ENCODE measurements around the gene MAP2.

Gene MAP2

DNA sequence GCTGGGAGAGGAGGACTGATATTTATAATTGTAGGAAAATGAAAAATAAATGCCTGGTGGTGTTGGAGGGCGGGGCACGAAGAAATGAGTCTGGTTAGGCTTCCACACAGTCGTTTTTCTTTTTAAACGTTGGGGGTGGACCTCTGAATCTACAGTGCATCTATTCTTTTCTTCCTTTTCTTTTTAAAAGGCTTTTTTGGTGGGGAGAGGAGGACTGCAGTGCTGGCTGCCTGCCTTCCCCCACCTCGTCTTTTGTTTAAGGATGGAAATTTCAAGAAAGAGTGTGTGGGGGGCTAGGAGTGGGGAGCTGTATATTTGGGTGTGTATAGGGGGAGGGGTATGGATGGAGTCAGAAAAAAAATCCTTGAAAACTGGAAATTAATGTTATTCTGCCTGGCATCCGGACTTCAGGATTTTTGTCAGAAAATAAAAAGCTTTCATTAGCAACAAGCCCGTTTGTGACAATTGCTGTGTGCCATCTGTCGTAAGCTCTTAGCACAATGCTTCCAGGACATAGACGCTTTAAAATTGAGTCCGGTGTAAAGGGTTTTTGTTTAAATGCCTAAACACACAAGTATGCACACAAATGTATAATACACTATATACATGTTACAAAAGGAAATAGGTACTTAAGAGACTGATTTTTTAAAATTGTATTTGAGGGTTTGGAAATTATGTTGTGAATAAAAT lies 1.1 kb downstream of the MAP2 start:
- DNase-seq (ENCODE audit: low read depth in 1 of 2, low spot score in 1 of 2) = no peak

DNA sequence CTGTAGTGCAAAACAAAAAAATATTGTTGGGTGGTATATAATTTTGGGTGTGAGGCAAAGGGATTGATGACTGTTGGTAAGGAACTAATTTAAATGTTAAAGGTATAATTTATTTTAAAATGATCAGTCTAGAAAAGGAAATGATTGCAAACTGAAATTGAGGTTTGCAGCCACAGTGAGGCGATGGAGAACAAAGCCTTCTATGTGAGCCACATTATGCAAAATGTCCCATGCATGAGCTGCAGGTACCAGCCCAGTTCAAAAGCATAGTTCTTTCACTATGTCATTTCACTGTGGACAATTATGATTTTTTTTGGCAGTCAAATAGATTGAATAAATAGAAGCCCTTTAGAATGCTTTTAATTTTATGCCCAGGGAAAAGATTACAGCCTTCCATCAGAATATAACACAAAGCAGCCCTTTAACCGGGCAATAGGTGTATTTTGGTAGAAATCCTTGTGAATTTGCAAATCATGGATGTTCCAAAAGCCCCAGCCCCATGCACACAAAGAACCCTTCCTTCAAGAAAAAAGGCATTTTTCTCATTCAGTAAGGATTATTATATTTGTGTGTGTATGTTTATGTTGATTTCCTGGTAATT lies 1.7 kb downstream of the MAP2 start:
- DNase-seq (ENCODE audit: low read depth in 1 of 2, low spot score in 1 of 2) = no peak

DNA sequence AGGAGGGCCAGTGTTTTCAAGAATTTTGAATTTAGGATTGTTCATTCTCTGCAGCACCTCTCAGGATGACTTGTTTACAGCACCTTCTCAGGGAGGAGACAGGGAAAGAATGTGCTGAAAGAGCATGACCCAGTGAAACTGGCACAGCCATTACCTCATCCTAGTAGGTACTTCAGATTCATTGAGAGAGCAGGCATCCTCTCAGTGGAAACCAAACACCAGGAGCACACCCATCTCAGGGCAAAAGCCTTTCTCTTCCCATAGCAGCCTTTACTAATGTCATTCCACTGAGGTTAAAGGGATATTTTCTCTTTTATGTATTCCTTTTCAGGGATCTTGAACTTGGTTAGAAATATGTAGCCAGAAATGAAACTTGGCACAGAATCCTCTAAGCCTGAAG lies 2.6 kb downstream of the MAP2 start:
- no peak for DNase-seq (ENCODE audit: low read depth in 1 of 2, low spot score in 1 of 2)

DNA sequence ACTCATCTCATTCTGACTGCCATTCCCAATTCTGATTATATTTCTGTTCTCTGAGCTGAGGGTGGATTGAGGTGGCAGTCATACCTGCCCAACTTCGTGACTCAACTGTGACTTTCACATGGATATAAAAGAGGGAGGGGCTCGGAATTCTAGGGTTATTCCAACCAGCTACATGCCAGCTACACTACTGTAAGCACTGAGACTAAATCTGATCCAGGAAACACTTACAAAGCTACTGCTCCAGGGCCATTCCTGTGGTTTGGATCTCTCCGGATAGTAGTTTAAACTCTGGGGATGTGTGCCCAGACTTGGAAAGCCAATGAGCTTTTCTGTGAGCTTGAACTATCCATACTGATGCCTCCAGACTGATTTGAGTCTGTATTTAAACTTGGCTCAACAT lies 7.9 kb downstream of the MAP2 start:
- DNase-seq (ENCODE audit: low read depth in 1 of 2, low spot score in 1 of 2) = no peak

DNA sequence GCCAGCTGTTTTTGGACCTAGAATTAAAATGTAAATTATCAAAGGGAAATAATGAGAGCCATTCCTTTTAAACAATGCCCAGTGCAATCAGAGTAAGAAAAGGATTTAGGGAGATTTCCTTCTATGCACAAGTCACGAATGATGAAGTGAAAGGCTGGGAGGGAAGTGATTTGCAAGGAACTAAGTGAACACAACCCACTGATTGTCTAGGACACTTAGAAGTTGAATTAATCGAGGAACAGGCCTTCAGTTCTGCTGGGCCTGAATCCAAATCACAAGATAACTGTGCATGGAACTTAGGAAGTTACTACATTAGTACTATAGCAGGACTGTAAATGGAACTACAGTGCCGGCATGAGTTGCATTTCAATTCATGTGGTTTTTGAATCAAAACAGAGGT lies 17.7 kb downstream of the MAP2 start:
- DNase-seq (ENCODE audit: low read depth in 1 of 2, low spot score in 1 of 2) = no peak

DNA sequence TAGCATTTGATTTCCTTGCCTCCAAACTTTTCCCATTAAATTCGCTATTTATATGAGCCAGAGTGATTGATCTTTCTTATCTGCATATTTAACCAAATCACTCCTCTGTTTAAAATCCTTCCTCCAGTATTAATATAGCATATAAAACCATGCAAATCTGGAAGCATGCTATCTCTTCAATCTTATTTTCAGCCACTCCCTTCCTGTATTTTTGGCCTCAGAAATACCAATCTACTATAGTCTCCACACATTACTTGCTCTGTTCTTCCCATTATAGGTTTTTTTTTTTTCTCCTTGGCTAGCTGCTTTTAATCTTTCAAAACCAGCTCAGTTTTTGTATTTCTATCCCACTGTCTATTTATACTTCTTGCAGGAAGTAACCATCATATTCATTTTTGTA lies 19.1 kb downstream of the MAP2 start:
- DNase-seq (ENCODE audit: low read depth in 1 of 2, low spot score in 1 of 2) = no peak

DNA sequence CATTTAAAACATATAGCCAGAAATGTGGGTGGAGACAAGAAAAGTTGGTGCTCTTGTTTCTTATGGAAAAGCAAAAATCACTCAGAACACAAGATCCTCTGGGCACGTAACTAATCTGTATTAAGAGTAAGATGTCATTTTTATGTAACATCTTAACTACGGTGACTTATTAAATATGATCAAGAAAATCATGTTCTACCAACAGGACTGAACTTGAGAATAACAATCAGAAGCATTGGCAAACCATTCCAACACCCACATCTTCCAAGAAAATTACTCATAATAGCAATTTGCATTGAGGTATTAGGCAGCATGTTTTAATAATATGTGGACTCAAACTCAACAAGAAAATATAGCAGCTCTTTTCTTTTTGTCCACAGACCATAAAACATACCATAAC lies 21.6 kb downstream of the MAP2 start:
- no peak for DNase-seq (ENCODE audit: low read depth in 1 of 2, low spot score in 1 of 2)

DNA sequence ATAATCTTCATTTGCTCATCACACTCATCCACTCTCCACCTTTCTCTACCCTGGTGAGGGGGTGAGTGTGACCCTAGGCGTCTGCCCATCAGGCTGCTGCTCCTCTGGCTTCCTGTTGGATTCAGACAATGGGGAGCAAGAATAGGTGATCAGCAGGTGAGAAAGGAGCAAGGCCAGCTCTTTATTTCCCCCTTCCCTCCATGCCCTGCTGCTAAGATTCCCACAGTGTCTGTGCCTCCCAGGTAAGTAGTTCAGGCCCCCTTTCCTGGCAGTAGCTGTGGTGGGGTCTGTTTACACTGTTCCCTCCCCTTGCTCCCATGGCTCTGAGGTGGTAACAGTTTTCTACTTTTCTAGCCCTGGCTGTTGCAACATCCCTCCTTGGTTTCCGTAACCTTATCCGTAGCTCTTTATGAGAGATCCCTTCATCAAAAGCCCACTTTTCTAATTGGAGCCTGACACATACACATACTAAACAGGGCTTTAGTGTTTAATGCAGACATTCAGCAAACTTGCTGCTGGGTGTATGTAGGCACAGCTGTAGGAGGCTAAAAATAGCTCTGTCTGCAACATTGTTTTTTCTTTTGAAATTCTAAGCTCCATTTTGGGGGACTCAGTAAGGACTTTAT lies 27.5 kb downstream of the MAP2 start:
- no peak for DNase-seq (ENCODE audit: low read depth in 1 of 2, low spot score in 1 of 2)

DNA sequence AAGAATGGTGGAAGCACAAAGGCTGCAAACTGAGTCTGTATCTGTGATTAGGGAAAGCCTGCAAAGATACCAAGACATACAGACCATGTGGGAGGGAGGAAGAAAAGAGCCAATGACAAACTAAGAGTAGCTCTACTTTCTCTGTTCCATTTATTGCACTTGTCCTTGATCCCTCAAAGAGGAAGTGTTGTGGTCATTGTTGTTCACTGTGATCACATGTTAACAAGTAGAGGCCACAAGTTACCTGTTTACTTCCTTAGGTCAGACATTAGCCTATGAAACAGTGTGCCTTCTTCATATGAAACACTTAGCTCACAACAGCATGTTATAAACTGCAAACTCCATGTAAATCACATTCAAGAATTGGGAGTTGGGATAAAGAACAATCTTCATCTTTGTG lies 32.6 kb downstream of the MAP2 start:
- DNase-seq (ENCODE audit: low read depth in 1 of 2, low spot score in 1 of 2) = no peak

DNA sequence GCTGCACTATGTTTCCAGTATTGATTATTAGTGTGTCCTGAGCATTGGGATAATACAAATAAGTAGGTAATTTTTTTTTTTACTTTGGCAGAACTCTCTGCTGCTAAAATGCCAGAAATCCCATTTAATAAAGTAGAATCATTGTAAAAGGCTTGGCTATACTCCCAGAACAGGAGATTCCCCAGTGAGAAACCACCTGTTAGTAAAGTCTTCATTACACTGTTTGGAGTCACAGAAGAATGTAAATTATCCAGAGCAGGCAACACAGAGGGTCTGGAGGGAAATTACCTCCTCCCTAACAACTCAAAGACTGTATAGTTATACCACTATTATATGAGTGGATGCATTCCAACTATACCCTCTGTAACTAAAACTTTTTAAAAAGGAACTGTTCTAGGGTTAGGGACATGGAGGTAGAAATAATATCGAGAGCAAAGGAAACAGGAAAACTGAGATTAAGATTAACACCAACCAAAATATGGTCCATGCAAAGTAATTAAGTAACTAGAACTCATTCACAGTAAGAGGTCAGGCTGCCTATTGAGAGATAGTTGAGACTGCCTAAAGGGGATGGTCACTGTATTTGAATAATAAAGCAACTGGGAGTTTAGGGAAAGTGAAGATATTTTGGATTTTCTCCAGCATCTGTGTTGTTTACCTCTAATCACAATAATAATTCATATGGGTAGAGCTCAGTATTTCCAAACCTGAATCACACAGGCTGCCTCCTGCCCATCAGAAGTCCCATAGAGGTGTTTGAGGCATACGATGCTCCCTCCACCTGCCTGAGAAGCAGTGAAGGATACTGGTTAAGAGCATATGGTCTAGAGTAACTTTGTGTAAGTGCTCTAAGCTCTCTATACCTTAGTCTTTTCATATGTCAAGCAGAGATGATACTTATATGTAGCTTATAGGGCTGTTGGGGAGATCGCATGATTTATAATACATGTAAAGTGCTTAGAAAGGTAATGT lies 34.4 kb downstream of the MAP2 start:
- DNase-seq (ENCODE audit: low read depth in 1 of 2, low spot score in 1 of 2) = no peak

DNA sequence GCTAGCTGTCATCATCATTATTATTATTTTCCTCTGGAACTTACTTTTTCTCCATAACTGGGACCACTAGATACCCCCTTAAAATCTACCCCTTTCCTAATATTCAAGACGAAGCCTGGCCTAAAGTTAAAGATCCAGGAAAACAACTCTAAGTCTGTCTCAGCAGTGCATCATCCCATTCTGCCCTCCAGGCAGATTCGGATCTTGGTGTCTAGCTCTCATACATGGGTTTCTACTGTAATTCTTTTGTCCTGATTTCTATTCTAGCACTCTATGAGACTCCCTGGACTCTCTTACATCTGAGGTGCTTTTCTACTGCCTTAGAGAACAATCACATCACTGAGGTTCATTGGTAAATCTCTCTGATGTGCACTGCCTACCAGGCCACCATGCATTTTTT lies 35.5 kb downstream of the MAP2 start:
- no peak for DNase-seq (ENCODE audit: low read depth in 1 of 2, low spot score in 1 of 2)

DNA sequence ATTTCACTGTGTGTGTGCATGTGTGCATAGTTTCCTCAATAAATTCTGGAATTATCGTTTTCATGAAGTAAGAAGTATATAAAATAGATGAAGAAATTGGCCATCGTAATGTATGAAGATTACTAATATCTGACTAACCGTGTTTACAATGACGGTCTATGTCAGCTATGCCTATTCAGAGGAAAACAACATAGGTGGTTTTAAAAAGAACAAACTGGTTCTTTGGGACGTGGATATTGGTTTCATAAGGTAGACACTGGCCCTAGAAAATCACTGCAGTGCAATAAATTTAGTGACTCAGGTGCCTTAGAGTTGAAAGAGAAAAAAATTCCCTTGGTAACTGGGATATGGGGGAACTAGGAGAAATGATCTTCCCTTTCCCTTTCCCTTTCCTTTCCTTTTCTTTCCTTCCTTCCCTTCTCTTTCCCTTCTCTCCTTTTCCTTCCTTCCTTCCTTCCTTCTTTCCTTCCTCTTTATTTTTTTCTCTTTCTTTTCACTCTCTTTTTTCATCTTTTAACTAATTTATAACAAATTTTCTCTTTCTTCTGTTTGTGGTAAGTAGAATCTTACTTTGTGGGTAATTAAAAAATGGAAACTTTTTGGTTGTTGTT lies 36.4 kb downstream of the MAP2 start:
- DNase-seq (ENCODE audit: low read depth in 1 of 2, low spot score in 1 of 2) = no peak

DNA sequence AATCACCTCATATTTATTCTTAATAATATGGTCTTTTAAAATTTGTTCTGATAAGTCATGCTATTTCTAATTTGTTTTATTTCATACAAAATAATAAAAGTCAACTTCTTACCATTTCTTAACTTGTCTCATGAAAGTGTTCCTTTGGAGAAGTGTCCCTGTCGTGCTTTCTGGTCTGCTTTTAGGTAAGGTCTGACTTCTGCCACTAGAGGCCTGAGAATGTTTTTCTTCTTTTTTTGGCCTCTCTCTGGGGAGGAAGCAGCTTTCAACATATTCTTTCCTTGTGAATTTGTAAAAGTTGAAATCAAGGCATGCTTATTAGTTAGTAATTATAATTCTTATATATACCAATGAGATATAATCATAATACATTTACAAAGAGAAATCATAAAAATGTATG lies 39.4 kb downstream of the MAP2 start:
- no peak for DNase-seq (ENCODE audit: low read depth in 1 of 2, low spot score in 1 of 2)

DNA sequence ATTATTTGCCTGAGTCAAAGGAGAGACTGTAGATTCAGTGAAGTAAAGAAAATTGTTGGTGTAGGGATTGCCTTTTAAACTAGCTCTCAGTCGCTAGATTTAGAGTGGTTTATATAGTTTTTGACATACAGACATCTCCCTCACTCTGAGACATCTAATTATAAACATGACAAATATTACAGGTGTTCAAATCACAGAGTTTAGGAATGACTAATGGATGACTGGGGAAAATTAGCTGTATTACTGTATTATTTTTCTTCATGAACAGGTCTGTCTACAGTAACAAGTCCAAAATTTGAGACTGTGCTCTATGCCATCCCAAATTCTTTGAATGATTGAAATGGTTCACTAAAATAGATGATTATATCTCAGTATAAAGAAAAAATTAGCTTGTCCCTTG lies 40.0 kb downstream of the MAP2 start:
- no peak for DNase-seq (ENCODE audit: low read depth in 1 of 2, low spot score in 1 of 2)

DNA sequence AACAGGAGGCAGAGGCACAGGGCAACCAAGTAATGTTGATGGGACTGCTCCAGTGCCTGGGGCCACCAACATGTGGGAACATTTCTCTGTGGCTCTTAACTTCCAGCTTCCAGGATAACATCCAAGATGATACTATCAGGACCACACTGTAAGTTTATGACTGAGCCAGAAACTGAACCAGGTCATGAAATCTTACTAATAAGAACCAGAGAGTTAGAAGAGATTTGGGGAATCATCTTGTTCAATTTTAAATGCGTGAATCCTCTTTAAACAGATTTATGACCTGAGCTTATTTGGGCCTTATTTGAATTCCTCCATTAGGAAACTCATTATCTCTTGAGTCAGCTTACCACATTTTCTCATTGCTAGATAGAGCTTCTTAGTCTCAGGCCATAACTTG lies 45.0 kb downstream of the MAP2 start:
- no peak for DNase-seq (ENCODE audit: low read depth in 1 of 2, low spot score in 1 of 2)

DNA sequence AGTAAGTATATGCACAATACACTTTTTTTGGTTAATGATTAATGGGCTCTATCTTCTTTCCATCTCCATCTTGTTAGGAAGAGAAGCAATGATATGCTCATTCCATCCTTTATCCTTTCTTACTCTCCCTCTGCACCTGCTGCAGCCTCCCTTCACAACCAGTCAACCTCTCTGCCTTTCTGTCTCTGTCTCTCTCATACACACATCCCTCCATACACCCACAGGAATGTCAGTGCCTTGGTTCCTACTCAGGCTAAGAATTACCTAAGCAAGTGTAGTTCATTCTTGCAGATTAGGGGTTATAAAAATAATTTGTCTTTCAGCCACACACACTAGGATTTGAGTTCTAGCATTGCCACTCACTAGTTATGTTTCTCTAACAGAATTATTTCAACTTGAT lies 45.6 kb downstream of the MAP2 start:
- DNase-seq (ENCODE audit: low read depth in 1 of 2, low spot score in 1 of 2) = no peak

DNA sequence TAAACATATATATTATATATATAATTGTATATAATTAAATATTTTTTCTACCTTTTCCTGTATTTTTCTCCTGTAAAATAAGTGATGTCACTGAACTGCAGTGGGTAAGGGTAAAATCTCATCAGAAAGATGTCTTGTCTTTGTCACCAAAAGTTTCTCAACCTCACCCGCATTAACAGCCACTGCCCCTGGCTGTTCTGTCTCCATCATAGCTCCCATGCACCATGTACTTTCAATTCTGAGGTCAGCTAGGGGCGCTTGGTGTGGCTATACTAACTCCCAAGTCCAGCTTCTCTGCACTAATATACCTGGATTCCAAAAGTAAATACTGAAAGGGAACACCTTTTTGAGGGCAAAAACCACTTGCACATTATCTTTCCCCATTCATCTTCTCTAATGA lies 46.6 kb downstream of the MAP2 start:
- DNase-seq (ENCODE audit: low read depth in 1 of 2, low spot score in 1 of 2) = no peak

DNA sequence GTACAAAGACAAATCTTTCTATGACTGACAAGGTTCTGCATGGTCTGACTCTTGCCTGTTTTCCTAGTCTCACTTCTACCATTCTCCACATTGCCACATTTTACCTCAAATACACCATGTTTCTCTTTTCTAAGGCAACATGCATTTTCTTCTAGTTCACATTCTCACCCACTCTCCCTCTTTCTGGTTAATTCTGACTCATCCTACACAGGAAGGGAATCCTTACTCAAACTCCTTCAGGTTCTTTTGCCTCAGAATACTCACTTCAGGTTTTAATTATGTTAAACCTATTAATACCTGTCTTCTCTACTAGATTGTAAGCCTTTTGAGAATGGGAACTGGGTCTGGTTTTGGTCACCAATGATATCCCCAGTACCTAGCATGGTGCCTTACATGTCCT lies 47.2 kb downstream of the MAP2 start:
- DNase-seq (ENCODE audit: low read depth in 1 of 2, low spot score in 1 of 2) = no peak

DNA sequence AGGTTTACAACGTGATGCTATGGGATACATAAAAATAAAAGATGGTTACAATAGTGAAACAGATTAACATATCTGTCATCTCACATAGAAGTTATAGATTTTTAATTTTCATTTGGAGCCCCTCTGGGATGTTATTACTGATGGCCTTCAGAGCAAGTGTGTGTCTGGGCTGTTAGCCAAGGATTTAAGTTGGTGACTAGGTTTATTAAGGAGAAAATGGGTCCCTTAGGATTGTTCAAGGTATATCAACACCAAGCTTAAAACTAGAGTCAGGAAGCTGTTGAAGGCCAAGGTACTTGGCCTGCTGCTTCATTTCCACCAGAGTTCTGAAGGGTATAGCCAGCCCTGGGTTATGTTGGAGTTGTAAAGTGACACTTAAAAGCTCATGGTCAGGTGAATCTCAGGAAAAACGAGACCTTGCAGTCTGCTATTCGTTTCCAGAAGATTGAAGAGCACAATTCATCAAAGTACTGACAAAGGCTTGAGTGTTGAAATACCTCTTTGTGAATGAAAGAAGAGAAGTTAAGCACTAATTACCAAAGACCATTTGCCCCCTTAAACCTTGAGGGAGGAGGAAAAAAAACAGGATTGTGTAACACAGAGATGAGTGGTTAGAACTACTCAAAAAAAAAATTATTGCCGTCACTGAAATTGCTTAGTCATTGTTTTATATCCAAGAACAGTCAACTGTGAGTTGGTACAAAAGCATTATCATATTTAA lies 48.4 kb downstream of the MAP2 start:
- no peak for DNase-seq (ENCODE audit: low read depth in 1 of 2, low spot score in 1 of 2)

DNA sequence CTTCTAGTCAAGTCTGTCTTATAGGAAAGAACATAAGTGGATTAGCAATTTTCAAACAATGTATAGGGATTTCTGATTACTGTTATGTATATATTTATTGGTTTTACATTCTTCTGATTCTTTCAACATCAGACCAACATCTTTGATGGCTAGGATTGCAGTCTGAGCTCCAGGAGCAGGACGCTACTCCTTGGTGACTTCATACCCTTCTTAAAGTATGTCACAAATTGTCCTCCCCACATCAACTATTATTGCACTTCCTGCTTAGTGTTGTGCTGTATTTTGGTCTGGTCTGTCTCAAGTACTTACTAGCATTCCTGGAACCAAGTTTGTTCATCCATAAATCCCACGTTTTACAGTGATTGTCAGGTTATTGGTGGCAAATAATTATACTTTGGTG lies 49.0 kb downstream of the MAP2 start:
- DNase-seq (ENCODE audit: low read depth in 1 of 2, low spot score in 1 of 2) = no peak

DNA sequence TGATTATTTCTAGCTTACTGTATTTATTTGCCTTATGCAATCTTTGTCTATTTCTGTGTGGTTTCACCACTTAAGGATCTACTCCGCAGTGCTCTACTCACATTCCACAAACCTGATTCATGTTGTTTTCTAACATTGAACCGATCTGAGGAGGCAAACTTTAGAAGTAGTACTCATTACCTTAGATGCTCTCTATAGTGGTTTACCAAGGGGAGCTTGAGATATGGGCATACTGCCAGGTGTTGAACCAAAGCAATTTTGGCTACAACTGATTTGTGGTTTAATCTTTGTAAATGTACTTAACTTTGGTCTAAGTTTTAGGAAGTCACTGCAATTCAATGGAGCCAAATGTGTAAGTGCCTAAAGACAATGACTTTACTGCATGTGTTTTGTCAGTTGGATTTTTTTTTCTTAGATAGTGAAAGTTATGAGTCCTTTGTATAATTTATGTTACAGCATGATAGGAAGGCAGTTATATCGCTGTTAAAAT lies 50.1 kb downstream of the MAP2 start:
- no peak for DNase-seq (ENCODE audit: low read depth in 1 of 2, low spot score in 1 of 2)
